ENCODE data around the gene FAP.

Gene FAP

GRCh38 chr2:162243294-162243693, at the start of gene FAP:
Gene FAP (minus strand): TSS chr2:162243445. CDS start chr2:162243327, 118 bp downstream.
- DNase-seq (ENCODE audit: low read depth in 1 of 2, low spot score in 1 of 2) = no peak

- DNase-seq (ENCODE audit: low read depth in 1 of 2, low spot score in 1 of 2) = no peak
These were observed 48.5 kb upstream of the FAP start for GRCh38 chr2:162291748-162292147.

GRCh38 chr2:162282765-162283425, 39.6 kb upstream of the FAP start:
- no peak for DNase-seq (ENCODE audit: low read depth in 1 of 2, low spot score in 1 of 2)

- no peak for DNase-seq (ENCODE audit: low read depth in 1 of 2, low spot score in 1 of 2)
These were observed 37.4 kb upstream of the FAP start for GRCh38 chr2:162280654-162281053.

GRCh38 chr2:162277381-162277780, 34.1 kb upstream of the FAP start:
- DNase-seq (ENCODE audit: low read depth in 1 of 2, low spot score in 1 of 2) = no peak

GRCh38 chr2:162267996-162268395, 24.8 kb upstream of the FAP start:
- DNase-seq (ENCODE audit: low read depth in 1 of 2, low spot score in 1 of 2) = no peak

- no peak for DNase-seq (ENCODE audit: low read depth in 1 of 2, low spot score in 1 of 2)
These were observed 24.3 kb upstream of the FAP start for GRCh38 chr2:162267496-162267895.

- DNase-seq (ENCODE audit: low read depth in 1 of 2, low spot score in 1 of 2) = no peak
These were observed 23.2 kb upstream of the FAP start for GRCh38 chr2:162266460-162266760.

GRCh38 chr2:162265666-162266459, 22.6 kb upstream of the FAP start:
- no peak for DNase-seq (ENCODE audit: low read depth in 1 of 2, low spot score in 1 of 2)

GRCh38 chr2:162261032-162261945, 18.0 kb upstream of the FAP start:
- no peak for DNase-seq (ENCODE audit: low read depth in 1 of 2, low spot score in 1 of 2)

- no peak for DNase-seq (ENCODE audit: low read depth in 1 of 2, low spot score in 1 of 2)
These were observed 15.4 kb upstream of the FAP start for GRCh38 chr2:162258686-162259085.

GRCh38 chr2:162258169-162258568, 14.9 kb upstream of the FAP start:
- DNase-seq (ENCODE audit: low read depth in 1 of 2, low spot score in 1 of 2) = no peak

- DNase-seq (ENCODE audit: low read depth in 1 of 2, low spot score in 1 of 2) = no peak
These were observed 14.2 kb upstream of the FAP start for GRCh38 chr2:162257425-162257824.

GRCh38 chr2:162256591-162256991, 13.3 kb upstream of the FAP start:
- no peak for DNase-seq (ENCODE audit: low read depth in 1 of 2, low spot score in 1 of 2)

GRCh38 chr2:162254236-162254871, 11.1 kb upstream of the FAP start:
- no peak for DNase-seq (ENCODE audit: low read depth in 1 of 2, low spot score in 1 of 2)

- DNase-seq (ENCODE audit: low read depth in 1 of 2, low spot score in 1 of 2) = no peak
These were observed 10.2 kb upstream of the FAP start for GRCh38 chr2:162253435-162253834.

GRCh38 chr2:162252153-162252552, 8.9 kb upstream of the FAP start:
- DNase-seq (ENCODE audit: low read depth in 1 of 2, low spot score in 1 of 2) = no peak

- no peak for DNase-seq (ENCODE audit: low read depth in 1 of 2, low spot score in 1 of 2)
These were observed 2.5 kb upstream of the FAP start for GRCh38 chr2:162245781-162246180.

- DNase-seq (ENCODE audit: low read depth in 1 of 2, low spot score in 1 of 2) = no peak
These were observed 1.8 kb upstream of the FAP start for GRCh38 chr2:162245061-162245460.

- no peak for DNase-seq (ENCODE audit: low read depth in 1 of 2, low spot score in 1 of 2)
These were observed 1.3 kb upstream of the FAP start for GRCh38 chr2:162244541-162245031.

- DNase-seq (ENCODE audit: low read depth in 1 of 2, low spot score in 1 of 2) = no peak
These were observed 470 bp upstream of the FAP start for GRCh38 chr2:162243715-162244114.
